Mesendoderm (in vitro differentiated cells): ENCODE data around the gene PPP1R13B. TPM values are rescaled to one million over a fixed set of nuclear protein-coding genes. Genes with fewer than 3 reads are reported as not detected.
A peak's percentile ranks its signal among the peaks of the same experiment; 100 is the strongest.

ENCODE experiments used
- DNase-seq: peaks from one replicate; pipeline ENCODE4 v3.0.0; 2013
- H2AK5ac ChIP-seq: 2 replicates; pipeline ENCODE4 v1.6.1; 2013; ENCODE audit warnings: low read length, inconsistent platforms
- H2BK120ac ChIP-seq: 2 replicates; pipeline ENCODE4 v1.6.1; 2013; ENCODE audit warnings: low read depth, mild to moderate bottlenecking, low read length, moderate library complexity, mixed read lengths
- H2BK15ac ChIP-seq: replicated peaks from 2 replicates; pipeline ENCODE4 v1.6.1; 2013; ENCODE audit warnings: low read depth, mild to moderate bottlenecking, moderate library complexity
- H2BK5ac ChIP-seq: 2 replicates; pipeline ENCODE4 v1.6.1; 2013; ENCODE audit warnings: low read length, inconsistent platforms
- H3K18ac ChIP-seq: 2 replicates; pipeline ENCODE4 v1.6.1; 2013; ENCODE audit warnings: mild to moderate bottlenecking, low read length, mixed read lengths
- H3K23ac ChIP-seq: one replicate; pipeline ENCODE4 v1.6.1; 2013; ENCODE audit warnings: low read length
- H3K27ac ChIP-seq: 2 replicates; pipeline ENCODE4 v1.5.1; 2013; ENCODE audit warnings: low read depth, mild to moderate bottlenecking, inconsistent platforms, low read length, moderate library complexity
- H3K27me3 ChIP-seq: 2 replicates; pipeline ENCODE4 v1.6.1; 2013; ENCODE audit warnings: low read length, control low read depth, mild to moderate bottlenecking, inconsistent platforms; ENCODE audit not compliant: insufficient read depth, poor library complexity
- H3K36me3 ChIP-seq: 2 replicates; pipeline ENCODE4 v1.6.1; 2013; ENCODE audit warnings: low read length, inconsistent platforms; ENCODE audit not compliant: control insufficient read depth, insufficient read depth
- H3K4ac ChIP-seq: one replicate; pipeline ENCODE4 v1.6.1; 2013; ENCODE audit warnings: low read depth, mild to moderate bottlenecking, low read length, moderate library complexity
- H3K4me1 ChIP-seq: 2 replicates; pipeline ENCODE4 v1.6.1; 2013; ENCODE audit warnings: low read depth, low read length, inconsistent platforms; ENCODE audit not compliant: control insufficient read depth
- H3K4me2 ChIP-seq: 2 replicates; pipeline ENCODE4 v1.6.1; 2013; ENCODE audit warnings: low read length
- H3K4me3 ChIP-seq: 2 replicates; pipeline ENCODE4 v1.5.1; 2013; ENCODE audit warnings: mild to moderate bottlenecking, low read length
- H3K56ac ChIP-seq: one replicate; pipeline ENCODE4 v1.6.1; 2013; ENCODE audit warnings: low read length
- H3K79me1 ChIP-seq: 2 replicates; pipeline ENCODE4 v1.6.1; 2013; ENCODE audit warnings: low read length, inconsistent platforms
- H3K79me2 ChIP-seq: 2 replicates; pipeline ENCODE4 v1.6.1; 2013; ENCODE audit warnings: mild to moderate bottlenecking, low read length; ENCODE audit not compliant: control insufficient read depth, insufficient read depth
- H3K9ac ChIP-seq: 2 replicates; pipeline ENCODE4 v1.6.1; 2013; ENCODE audit warnings: low read length, inconsistent platforms
- H4K5ac ChIP-seq: one replicate; pipeline ENCODE4 v1.6.1; 2013; ENCODE audit warnings: low read length
- H4K8ac ChIP-seq: one replicate; pipeline ENCODE4 v1.6.1; 2013; ENCODE audit warnings: low read depth, mild to moderate bottlenecking, control low read depth, low read length, moderate library complexity
- WGBS: extraction: QIAGEN DNeasy Blood & Tissue Kit; methylation state at CpG from one replicate; pipeline ENCODE4 v1.1.7; 2013; ENCODE audit warnings: low lambda C conversion rate, missing lambda C conversion rate; ENCODE audit not compliant: insufficient coverage; ENCODE audit errors: extremely low coverage; 5-methylcytosine and 5-hydroxymethylcytosine counted together
- polyA plus RNA-seq, 2 experiments: library from polyadenylated mRNA; stranded (reverse); fragments of 200-250 nt; gene quantifications; one replicate each; pipeline ENCODE4 v1.2.3, GENCODE V29; 2013

Gene PPP1R13B, protein sequence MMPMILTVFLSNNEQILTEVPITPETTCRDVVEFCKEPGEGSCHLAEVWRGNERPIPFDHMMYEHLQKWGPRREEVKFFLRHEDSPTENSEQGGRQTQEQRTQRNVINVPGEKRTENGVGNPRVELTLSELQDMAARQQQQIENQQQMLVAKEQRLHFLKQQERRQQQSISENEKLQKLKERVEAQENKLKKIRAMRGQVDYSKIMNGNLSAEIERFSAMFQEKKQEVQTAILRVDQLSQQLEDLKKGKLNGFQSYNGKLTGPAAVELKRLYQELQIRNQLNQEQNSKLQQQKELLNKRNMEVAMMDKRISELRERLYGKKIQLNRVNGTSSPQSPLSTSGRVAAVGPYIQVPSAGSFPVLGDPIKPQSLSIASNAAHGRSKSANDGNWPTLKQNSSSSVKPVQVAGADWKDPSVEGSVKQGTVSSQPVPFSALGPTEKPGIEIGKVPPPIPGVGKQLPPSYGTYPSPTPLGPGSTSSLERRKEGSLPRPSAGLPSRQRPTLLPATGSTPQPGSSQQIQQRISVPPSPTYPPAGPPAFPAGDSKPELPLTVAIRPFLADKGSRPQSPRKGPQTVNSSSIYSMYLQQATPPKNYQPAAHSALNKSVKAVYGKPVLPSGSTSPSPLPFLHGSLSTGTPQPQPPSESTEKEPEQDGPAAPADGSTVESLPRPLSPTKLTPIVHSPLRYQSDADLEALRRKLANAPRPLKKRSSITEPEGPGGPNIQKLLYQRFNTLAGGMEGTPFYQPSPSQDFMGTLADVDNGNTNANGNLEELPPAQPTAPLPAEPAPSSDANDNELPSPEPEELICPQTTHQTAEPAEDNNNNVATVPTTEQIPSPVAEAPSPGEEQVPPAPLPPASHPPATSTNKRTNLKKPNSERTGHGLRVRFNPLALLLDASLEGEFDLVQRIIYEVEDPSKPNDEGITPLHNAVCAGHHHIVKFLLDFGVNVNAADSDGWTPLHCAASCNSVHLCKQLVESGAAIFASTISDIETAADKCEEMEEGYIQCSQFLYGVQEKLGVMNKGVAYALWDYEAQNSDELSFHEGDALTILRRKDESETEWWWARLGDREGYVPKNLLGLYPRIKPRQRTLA
- 2.9 TPM for polyA plus RNA-seq (2013, experiment 1 of 2)
- 3.3 TPM for polyA plus RNA-seq (2013, experiment 2 of 2)

DNA sequence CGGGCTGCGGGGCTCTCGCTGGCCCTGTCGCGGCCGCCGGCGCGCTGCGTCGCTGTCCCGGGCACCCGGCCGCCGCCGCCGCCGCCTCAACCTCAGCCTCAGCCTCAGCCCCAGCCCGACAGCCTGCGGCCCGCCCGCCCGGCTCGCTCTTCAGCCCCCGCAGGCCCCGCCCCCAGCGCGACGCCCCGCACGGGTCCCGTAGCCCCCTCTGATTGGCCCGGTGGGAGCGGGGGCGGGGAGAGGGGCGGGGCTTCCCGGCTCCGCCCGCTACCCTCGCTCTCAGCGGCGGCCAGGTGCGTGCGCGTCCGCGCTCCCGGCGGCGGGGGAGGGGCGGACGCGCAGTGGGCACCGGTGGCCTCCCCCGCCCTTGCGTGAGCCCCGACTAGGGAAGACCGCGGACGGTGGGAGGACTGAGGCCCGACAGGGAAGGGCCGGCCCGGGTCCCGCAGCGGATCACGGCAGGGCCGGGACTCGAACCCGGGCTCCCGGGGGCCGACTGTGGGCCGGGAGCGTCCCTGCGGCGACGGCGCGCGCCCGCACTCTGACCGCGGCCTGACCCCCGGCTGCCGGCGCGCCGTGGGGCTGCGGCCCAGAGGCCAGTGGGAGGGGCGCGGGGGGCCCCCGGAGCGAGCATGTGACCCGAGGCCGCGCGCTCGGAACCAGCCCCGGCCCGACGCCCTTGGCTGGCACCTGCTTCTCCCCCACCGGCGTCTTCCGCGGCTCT is at the start of gene PPP1R13B:
PPP1R13B (minus strand) TSS at position 125 of the 724 bp plus-strand sequence. CDS start 268 bp downstream, outside the sequence.
- no peak within 1 kb of the TSS for H3K23ac ChIP-seq
- H4K5ac ChIP-seq: no peak within 1 kb of the TSS
- H3K56ac ChIP-seq: peak within 1 kb of the TSS; percentile 81
- H3K9ac ChIP-seq: peak within 1 kb of the TSS; percentile 69
- peaks cover 7% of the 10 kb centered on the region for H3K27me3 ChIP-seq
- no peak within 1 kb of the TSS for H2BK5ac ChIP-seq
- H3K36me3 ChIP-seq: no peaks in the 10 kb centered on the region
- peak within 1 kb of the TSS; percentile 75 for H3K4me2 ChIP-seq
- no peak within 1 kb of the TSS for H3K27ac ChIP-seq
- H2BK15ac ChIP-seq: no peak within 1 kb of the TSS
- no peaks in the 10 kb centered on the region for H3K79me2 ChIP-seq
- WGBS: no CpG with 5 or more reads among the region's 104 CpGs
- H3K4ac ChIP-seq: peak within 1 kb of the TSS; percentile 17
- H2BK120ac ChIP-seq: no peak within 1 kb of the TSS
- H2AK5ac ChIP-seq: no peak within 1 kb of the TSS
- H4K8ac ChIP-seq: no peak within 1 kb of the TSS
- peak within 1 kb of the TSS; percentile 58 for H3K4me3 ChIP-seq
- peak within 1 kb of the TSS; percentile 94 for H3K18ac ChIP-seq
- peak; percentile 93 for DNase-seq
- no peaks in the 10 kb centered on the region for H3K4me1 ChIP-seq
- H3K79me1 ChIP-seq: no peaks in the 10 kb centered on the region

DNA sequence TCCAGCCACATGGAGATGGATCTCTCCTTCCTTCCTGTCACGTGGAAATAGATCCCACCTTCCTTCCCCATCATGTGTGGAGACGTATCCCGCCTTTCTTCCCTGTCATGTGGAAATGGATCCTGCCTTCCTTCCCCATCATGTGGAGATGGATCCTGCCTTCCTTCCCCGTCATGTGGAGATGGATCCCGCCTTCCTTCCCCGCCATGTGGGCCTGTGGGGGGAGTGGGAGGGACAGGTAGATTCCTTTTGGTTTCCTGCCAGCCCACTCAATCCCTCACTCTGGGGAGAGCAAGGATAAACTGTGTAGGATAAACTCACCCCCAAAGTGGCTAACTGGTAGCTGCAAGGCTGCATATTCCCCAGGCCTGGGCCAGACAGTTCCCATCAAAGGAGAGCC is 49.2 kb upstream of the PPP1R13B start:
- no peak overlapping the region for H3K4ac ChIP-seq
- no peaks in the 10 kb centered on the region for H3K79me1 ChIP-seq
- no peak overlapping the region for H2BK120ac ChIP-seq
- H3K79me2 ChIP-seq: no peaks in the 10 kb centered on the region
- H2BK5ac ChIP-seq: no peak overlapping the region
- H2AK5ac ChIP-seq: no peak overlapping the region
- DNase-seq: peak; percentile 18
- H3K9ac ChIP-seq: no peak overlapping the region
- no peak overlapping the region for H3K27ac ChIP-seq
- no peak overlapping the region for H3K4me2 ChIP-seq
- no peak overlapping the region for H3K23ac ChIP-seq
- H3K18ac ChIP-seq: no peak overlapping the region
- no peaks in the 10 kb centered on the region for H3K27me3 ChIP-seq
- H3K4me1 ChIP-seq: no peaks in the 10 kb centered on the region
- no CpG with 5 or more reads among the region's 6 CpGs for WGBS
- H4K8ac ChIP-seq: no peak overlapping the region
- no peak overlapping the region for H4K5ac ChIP-seq
- no peaks in the 10 kb centered on the region for H3K36me3 ChIP-seq
- no peak overlapping the region for H3K4me3 ChIP-seq
- no peak overlapping the region for H3K56ac ChIP-seq
- no peak overlapping the region for H2BK15ac ChIP-seq

DNA sequence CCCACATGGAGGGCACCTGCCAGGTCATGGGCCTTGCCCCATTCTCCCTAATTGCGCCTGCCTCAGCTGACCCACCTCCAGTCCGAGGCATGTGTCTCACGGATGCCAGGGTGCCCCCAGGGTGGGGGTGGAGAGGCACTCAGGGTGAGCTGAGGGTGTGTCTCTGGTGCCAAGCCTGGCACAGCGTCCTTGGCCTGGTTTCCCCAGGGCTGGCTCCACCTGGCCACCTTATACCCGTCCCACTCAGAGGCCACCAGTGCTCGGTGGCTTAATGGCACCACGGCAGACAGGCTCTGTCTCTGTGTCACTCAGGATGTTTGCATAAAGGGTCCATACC is 47.3 kb upstream of the PPP1R13B start:
- no peak overlapping the region for H3K9ac ChIP-seq
- H3K79me1 ChIP-seq: no peaks in the 10 kb centered on the region
- DNase-seq: no peak
- H2AK5ac ChIP-seq: no peak overlapping the region
- H3K36me3 ChIP-seq: no peaks in the 10 kb centered on the region
- no peak overlapping the region for H3K4ac ChIP-seq
- no peak overlapping the region for H4K5ac ChIP-seq
- no peak overlapping the region for H3K4me2 ChIP-seq
- no peak overlapping the region for H3K23ac ChIP-seq
- H3K27me3 ChIP-seq: no peaks in the 10 kb centered on the region
- H3K4me3 ChIP-seq: no peak overlapping the region
- H2BK120ac ChIP-seq: no peak overlapping the region
- no CpG with 5 or more reads among the region's 7 CpGs for WGBS
- no peak overlapping the region for H2BK15ac ChIP-seq
- H3K4me1 ChIP-seq: no peaks in the 10 kb centered on the region
- no peak overlapping the region for H2BK5ac ChIP-seq
- no peak overlapping the region for H3K56ac ChIP-seq
- H3K18ac ChIP-seq: no peak overlapping the region
- H4K8ac ChIP-seq: no peak overlapping the region
- no peaks in the 10 kb centered on the region for H3K79me2 ChIP-seq
- no peak overlapping the region for H3K27ac ChIP-seq

DNA sequence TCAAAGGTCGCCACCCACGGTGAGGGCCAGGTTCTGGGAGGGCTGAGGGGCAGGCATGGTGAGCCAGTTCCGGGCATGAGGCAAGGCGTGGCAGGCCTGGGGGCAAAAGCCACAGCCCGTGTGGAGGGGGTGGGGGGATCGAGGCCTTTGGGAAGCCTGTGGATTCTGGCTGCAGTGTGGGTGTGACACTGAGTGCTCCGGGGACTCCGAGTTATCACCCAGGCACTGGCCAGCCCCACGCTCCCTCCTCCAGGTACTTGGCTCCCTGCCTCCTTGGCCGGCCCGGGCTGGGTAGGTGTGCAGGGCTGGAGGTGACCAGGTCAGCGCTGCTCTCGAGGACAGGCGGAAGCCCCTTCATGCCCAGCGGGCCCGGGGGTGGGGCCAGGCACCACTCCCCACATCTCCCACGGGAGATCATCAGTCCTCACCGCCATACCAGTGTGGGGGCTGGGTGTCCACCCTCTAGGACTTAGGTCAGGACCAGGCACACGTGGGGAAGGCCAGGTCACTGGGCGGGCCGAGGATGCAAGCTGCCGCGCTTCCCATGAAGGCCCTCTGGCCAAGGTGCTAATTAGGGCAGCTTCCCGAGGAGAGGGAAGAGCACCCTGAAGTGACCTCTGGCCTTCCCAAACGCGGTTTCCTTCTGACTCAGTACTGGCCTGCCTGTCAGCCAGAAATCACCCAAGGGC is 46.8 kb upstream of the PPP1R13B start:
- DNase-seq: no peak
- no CpG with 5 or more reads among the region's 26 CpGs for WGBS

DNA sequence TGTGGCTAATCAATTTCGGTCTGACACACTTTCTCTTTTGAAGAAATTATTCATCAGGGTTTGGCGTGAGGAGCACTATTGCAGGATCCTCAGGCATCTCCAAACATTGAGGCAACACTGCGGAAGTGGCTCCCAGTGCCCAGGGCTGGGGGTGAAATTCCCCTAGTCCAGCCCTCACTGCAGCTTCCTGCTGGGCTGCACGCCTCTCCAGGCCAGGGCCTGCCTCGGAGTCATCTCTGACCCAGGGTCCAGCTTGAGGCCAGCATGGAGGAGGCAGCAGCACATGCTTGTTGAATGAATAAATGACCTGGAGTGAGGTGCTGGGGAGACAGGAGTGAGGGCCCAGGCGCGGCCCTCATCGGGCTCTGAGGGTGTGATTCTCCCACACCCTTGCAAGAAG is 44.9 kb upstream of the PPP1R13B start:
- Histone ChIP-seq H3K79me1 (no peaks in the 10 kb centered on the region), H3K56ac (no peak overlapping the region), H3K27me3 (no peaks in the 10 kb centered on the region), H3K4ac (no peak overlapping the region), H3K36me3 (no peaks in the 10 kb centered on the region), H3K27ac (no peak overlapping the region), H4K8ac (no peak overlapping the region), H2BK15ac (no peak overlapping the region), H2BK120ac (no peak overlapping the region), H3K4me3 (no peak overlapping the region), H2BK5ac (no peak overlapping the region), H3K9ac (no peak overlapping the region), H3K18ac (no peak overlapping the region), H3K23ac (no peak overlapping the region), H3K4me1 (no peaks in the 10 kb centered on the region), H2AK5ac (no peak overlapping the region), H3K4me2 (no peak overlapping the region), H4K5ac (no peak overlapping the region), H3K79me2 (no peaks in the 10 kb centered on the region)
- WGBS: no CpG with 5 or more reads among the region's 8 CpGs
- no peak for DNase-seq

More for the DNA sequence above, 46.8 kb upstream of the PPP1R13B start:
- H3K9ac ChIP-seq: no peak overlapping the region
- H3K36me3 ChIP-seq: no peaks in the 10 kb centered on the region
- no peak overlapping the region for H3K4ac ChIP-seq
- H3K79me1 ChIP-seq: no peaks in the 10 kb centered on the region
- H3K4me3 ChIP-seq: no peak overlapping the region
- no peaks in the 10 kb centered on the region for H3K4me1 ChIP-seq
- H3K27ac ChIP-seq: no peak overlapping the region
- H2BK5ac ChIP-seq: no peak overlapping the region
- H2BK120ac ChIP-seq: no peak overlapping the region
- no peak overlapping the region for H3K18ac ChIP-seq
- H3K56ac ChIP-seq: no peak overlapping the region
- no peak overlapping the region for H4K5ac ChIP-seq
- H3K4me2 ChIP-seq: no peak overlapping the region
- H3K23ac ChIP-seq: no peak overlapping the region
- no peaks in the 10 kb centered on the region for H3K27me3 ChIP-seq
- H2AK5ac ChIP-seq: no peak overlapping the region
- H2BK15ac ChIP-seq: no peak overlapping the region
- H3K79me2 ChIP-seq: no peaks in the 10 kb centered on the region
- no peak overlapping the region for H4K8ac ChIP-seq
